Activated naive CD4-positive, alpha-beta T cell treated with Interleukin-2 at 50 U/mL for 16 hours (primary cell): Measurements from ENCODE around the gene HLF.
"Not testable (repeated sequence)": the region's sequence is repeated elsewhere in the genome, so short reads cannot be mapped to it uniquely, and the experiment has no call there.

ENCODE experiments used
- DNase-seq: peaks from one replicate; pipeline ENCODE4 v3.0.0-alpha.2; 2020

HLF gene

DNA sequence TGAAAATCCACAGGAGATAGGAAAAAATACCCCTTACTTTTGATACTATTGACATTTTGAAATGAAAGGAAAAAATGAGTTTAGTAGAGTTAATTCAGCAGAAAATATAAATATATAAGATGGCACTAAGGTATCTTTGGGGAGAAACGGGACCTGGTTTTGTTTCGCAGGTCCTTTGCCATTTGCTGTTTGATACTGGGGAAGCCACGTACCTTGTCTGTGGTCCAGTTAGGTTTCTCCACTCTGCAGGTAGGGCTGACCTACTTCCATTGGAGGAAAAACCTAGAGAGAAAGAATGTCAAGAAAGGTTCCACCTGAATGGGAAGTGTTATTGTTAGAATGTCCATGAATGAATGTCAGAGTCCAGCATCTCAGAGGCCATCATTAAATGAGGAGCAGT is 48.1 kb downstream of the HLF start:
- DNase-seq = no peak

DNA sequence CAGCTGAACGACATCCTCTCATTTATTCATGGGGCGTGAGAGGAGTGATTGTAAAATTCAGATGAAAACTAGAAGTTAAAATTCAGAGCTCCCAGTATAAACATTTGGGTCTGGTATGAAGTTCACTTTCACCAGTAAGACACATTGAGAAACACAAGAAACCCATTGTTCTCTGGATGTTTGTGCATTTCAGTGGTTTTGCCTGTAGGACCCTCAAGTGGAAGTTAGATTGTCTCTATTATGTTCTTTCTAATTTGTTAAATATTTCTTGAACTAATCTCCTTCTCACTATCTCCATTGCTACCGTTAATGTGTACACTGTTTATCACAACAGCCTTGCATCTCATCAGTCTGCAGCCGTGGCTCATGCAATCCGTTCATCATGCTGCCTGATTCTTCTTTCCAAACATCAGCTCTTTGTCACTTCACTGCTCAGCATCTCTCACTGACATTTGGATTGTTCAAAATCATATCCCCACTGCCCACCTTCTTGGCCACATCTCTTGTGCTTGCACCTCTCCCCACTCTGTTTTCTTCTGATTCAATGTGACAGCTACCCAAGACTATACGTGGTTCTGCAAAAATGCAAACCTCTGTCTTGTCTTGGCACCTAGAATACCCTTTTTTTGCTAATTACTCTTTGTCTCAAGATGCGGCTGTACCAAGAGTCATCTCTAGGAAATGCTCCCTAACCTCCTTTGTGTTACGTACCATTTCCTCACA is 49.5 kb downstream of the HLF start:
- no peak for DNase-seq

GRCh38 chr17:55314784-55315491 is 50.2 kb downstream of the HLF start:
- peak; percentile 6 for DNase-seq

- no peak for DNase-seq
These were observed 51.7 kb downstream of the HLF start for GRCh38 chr17:55316499-55316898.

DNA sequence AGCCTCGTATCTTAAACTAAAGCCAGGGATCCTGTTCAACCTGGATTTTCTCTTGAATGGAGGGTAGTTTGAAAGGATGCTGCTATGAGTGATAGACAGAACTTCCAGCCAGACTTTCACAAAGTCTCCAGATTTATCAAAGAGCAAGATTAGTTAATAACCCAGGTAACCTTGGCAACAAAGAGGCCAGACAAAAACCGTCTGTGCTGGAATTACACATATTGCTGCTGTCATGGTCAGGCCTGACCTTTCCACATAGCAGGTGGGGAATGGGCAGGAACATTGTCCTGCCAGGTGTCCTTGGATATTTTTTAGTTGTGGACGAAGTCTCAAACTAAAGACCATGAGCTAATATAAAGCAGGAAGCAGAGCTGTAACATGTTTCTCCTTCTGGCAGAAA is 52.5 kb downstream of the HLF start:
- DNase-seq = no peak

DNA sequence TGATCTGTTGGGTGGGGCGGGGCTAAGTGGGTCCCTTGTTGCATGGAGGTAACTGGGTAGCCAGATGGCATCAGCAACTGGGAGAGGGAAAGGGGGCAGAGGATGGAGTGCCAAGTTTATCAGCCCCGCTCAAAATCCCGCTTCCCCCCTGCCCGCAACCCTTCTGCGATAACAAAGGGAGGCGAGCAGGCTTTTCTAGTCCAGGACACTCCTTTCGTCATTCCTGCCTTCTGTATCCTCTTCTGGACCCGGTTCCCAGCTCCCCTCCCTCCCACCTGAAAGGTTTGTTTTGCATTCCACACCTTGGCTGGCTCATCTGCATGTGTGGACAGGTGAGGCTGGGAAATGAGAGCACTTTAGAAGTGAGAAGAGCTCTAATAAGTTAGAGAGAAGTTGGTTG is 53.3 kb downstream of the HLF start:
- no peak for DNase-seq

- no peak for DNase-seq
These were observed 54.1 kb downstream of the HLF start for GRCh38 chr17:55318715-55319487.

DNA sequence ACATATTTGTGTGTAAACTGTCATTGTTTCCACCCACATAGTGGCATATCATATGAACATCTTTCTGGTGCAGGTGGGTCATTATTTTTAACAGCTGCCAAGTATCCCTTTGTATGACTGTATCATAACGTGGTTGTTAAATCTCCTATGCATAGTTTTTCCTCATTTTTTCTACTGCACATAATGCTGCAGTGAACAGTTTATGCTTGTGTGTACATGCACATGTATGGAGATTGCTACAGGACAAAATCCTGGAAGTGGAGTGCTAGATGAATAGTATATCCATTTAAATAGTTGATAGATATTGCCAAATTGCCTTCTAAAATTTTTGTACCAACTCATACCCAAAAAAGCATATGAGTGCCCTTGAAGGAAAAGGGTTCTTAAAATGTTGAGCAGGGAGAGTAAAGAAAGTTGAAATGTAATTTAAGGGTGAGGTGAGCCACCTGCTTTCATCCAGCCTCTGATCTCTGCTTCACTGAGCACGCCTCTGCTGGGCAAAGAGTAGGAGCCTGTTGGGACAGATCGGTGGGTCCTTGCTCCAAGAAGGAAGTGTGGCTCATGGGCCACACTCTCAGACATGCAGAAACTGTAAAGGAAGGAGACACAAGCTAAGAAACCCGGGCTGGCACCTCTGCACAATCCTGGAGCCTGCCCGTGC is 55.3 kb downstream of the HLF start:
- DNase-seq = no peak

GRCh38 chr17:55320594-55321426 is 56.0 kb downstream of the HLF start:
- DNase-seq = no peak

- no peak for DNase-seq
These were observed 56.8 kb downstream of the HLF start for GRCh38 chr17:55321427-55322060.

DNA sequence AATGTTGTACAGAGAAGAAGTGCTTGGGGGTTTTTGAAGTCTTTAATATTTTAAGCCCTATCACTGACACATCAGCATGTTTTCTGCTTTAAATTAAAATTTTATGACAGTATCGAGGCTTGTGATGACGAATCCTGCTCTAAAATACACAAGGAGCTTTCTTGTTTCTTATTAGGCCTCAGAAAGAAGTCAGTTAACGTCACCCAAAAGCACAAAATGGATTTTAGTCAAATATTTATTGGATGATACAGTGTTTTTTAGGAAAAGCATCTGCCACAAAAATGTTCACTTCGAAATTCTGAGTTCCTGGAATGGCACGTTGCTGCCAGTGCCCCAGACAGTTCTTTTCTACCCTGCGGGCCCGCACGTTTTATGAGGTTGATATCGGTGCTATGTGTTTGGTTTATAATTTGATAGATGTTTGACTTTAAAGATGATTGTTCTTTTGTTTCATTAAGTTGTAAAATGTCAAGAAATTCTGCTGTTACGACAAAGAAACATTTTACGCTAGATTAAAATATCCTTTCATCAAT is 57.8 kb downstream of the HLF start:
- DNase-seq = no peak

GRCh38 chr17:55323518-55324295 is 58.9 kb downstream of the HLF start:
- DNase-seq = no peak

GRCh38 chr17:55324296-55324978 is 59.7 kb downstream of the HLF start:
- DNase-seq = no peak

DNA sequence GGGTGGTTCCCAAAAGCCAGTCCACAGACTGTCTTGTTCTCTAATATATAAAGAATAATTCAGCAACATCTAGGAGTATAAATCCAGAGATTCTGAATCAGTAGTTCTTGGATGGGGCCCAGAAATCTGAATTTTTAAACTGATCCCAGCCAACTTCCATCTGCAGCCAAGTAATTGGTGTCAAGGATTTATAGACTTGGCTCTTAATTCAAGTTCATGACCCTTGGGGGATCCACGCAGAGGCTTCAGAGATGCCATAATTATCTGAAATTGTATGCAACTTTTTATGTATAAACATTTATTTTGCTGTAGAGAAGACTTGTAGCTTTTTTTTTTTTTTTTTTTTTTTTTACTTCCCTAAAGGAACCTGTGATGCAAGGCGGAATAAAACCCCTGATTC is 60.6 kb downstream of the HLF start:
- no peak for DNase-seq

GRCh38 chr17:55326030-55326429 is 61.3 kb downstream of the HLF start:
- DNase-seq = no peak

DNA sequence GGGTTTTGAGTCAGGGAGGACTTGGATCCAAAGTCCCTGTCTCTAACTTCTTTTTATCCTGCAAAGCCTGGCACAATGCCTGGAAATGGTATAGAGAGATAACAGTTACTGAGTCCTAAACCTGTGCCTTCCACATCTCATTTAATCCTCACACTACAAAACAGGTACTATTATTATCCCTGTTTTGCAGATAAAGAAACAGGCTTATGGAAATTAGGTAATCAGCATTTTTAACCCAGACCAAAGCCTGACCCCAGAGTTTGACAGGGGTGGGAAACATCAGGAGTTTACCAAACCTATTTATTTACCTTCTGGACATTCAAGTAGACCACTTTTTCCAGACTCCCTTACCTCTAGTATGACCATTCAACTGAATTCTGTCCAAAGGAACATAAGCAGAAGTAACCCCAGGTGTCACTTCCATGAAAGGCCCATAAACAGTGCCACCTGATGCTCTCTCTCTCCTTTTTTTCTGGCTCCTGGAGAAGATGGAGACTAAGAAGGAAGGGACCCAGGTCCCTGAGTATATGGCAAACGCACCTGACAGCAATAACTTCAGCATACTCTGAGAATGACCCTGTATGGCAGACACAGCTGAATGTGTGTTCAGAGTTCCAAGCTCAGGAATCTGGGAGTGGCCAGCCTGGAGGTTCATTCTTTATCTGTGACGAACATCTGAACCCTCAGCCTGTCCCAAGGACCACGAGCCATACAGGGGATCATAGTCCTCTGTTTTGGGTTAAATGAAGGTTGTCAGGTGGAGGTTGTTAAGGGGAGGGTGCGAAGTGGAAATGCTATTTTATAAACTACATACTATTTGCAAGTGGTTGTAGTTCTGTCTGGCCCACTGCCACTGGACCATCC is 62.7 kb downstream of the HLF start:
- no peak for DNase-seq

DNA sequence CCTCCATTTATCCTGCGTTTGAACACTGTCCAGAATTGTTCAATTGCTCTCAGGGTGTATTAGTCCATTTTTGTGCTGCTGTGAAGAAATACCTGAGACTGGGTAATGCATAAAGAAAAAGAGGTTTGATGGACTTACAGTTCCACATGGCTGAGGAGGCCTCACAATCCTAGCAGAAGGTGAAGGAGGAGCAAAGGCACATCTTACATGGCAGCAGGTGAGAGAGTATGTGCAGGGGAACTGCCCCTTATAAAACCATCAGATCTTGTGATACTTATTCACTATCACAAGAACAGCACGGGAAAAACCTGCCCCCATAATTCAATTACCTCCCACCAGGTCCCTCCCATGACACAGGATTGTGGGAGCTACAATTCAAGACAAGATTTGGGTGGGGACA is 63.8 kb downstream of the HLF start:
- DNase-seq = not testable (repeated sequence)

DNA sequence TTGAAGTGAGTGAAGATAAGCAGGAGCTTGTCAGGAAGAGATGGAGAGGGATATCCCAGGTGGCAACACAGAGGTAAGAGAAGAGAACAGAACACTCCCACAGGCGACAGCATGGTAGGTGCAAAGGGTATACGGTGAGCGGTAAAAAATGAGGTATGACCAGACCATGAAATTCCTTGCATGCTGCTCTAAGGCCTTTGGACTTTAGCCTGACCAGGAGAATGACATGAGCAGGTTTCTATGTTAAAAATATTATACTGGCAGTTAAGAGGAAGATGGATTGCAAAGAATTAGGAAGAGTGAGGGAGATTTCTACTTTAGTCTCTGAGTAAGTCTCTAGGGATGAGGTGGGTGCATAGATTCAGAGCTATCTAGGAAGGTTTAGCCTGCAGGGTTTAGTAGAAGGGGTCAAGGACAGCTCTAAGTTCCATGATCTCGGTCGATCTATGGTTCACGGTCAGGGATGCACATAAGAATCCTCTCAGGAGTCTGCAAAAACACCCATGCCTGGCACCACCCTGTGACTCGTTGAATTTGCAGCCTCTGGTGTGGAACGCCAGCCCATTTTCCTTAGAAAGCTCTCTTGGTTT is 65.7 kb downstream of the HLF start:
- DNase-seq = no peak
